ENCODE results near the gene DPY19L3.
A peak's percentile ranks its signal among the peaks of the same experiment; 100 is the strongest.
"Not testable (repeated sequence)": the region's sequence is repeated elsewhere in the genome, so short reads cannot be mapped to it uniquely, and the experiment has no call there.

DPY19L3 gene

GRCh38 chr19:32450217-32450616 is 44.6 kb downstream of the DPY19L3 start:
- DNase-seq, result no peak

GRCh38 chr19:32453736-32454135 is 48.2 kb downstream of the DPY19L3 start:
- DNase-seq, result no peak

- DNase-seq, result no peak
Observed at GRCh38 chr19:32456406-32456805, 50.8 kb downstream of the DPY19L3 start.

DNA sequence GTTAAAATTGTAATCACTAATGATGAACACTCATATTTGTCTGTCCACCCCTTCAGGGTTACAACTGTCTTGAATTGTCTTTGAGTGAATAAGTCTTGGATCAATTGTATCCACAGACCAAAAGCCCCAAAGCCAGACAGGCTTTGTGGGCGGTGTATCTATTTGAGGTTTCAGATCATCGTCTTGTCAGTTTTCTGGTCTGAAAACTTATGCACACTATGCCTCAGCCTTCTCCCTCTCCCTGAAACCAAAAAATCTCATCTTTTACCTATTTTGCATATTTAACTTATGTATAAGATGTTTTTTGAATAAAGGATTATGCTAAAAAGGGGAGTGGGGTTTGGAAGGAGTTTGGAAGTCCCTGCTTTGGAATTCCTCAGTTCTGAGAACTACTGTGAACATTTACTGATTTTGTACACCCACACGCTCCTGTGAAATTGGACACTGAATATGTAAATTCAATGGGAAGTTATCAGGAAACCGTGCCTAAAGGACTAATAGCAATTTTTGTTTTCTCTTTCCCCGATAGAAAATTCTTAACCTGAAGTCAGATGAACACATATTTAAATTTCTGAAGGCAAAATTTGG is 52.1 kb downstream of the DPY19L3 start:
- no peak for DNase-seq

DNA sequence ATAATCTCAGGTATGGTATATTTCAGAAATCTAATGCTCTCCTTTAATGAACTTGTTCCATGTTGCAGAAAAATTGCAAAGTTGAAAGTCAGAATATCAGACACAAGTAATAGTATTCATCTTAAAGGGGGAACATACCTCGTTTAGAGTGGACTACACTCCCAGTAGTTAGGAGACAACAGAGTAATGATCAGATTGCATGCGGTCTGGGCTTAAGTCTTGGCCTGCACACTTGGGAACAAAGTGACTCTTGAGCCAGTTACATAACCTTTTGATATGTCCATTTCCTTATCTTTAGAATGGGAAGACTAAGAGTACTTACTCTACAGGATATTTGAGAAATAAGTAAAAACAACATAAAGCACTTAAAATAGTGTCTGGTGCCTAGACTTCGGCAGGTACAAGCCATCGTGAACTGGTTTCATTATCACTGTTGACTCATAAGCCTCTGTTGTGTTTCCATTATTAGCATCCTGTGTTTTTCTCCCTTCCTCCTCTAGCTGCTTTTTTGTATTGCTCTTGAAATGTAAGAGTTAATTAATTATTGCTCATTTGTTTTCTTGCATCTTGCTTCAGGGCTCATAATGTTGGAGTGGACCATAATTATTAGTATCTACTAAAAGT is 53.0 kb downstream of the DPY19L3 start:
- DNase-seq, result no peak

DNA sequence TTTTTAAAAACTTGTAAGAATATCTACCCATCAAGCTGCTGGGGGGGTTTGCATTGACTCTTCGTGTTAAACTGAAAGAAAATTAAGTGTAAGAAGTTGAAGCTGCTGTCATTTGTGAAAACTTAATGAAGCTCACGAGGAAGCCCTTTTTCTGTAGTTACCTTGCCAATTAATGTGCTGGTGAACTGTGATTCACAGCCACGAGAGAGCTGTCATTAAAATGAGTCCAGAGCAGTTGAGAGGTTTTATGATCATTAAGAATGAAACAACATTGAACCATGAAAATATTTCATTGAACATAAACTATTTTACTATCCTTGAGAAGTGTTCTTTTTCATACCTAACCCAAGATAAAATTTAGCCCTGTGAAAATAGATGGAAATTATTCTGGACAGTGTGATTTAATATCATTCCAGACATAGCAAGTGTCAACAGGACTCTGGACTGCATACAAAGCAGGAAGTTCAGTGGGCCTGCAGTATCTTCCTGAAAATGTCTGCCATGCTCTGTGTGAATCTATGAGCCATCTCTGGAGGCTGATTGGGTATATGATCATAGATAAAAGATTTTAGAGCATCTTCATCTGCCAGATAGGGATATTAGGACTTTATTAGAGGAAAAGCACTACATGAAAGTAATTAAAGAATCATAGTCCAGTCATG is 53.8 kb downstream of the DPY19L3 start:
- DNase-seq, result no peak

DNA sequence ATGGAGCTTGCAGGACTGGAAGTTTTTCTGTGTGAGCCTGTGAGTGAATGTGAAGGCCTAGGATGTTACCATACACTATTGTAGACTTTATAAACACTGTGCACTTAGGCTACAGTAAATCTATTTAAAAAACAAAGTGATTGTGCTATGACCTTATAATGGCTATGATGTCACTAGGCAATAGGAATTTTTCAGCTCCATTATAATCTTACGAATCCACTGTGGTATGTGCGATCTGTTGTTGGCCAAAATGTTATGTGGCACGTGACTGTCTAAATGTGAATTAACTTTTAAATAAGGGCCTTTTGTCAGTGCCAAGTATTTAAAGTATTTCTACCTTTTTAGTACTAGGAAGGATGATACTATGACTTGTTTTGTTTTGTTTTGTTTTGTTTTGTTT is 54.9 kb downstream of the DPY19L3 start:
- DNase-seq, result no peak

DNA sequence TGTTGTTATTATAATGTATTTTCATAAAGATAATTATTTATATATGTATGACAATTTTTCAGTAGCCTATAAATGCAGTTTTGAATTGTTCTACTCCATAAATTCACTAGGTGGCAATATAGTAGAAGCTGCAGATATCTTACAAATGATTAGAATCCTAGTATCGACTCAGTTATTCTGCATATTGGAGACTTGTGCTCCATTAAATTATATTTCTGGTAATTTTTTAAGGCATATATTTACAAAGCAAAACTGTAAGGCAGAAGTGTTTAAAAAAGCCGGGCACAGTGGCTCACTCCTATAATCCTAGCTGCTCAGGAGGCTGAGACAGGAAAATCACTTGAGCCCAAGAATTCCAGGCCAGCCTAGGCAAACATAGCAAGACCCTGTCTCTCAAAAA is 58.7 kb downstream of the DPY19L3 start:
- no peak for DNase-seq

- DNase-seq, result no peak
Observed at GRCh38 chr19:32465176-32465575, 59.6 kb downstream of the DPY19L3 start.

DNA sequence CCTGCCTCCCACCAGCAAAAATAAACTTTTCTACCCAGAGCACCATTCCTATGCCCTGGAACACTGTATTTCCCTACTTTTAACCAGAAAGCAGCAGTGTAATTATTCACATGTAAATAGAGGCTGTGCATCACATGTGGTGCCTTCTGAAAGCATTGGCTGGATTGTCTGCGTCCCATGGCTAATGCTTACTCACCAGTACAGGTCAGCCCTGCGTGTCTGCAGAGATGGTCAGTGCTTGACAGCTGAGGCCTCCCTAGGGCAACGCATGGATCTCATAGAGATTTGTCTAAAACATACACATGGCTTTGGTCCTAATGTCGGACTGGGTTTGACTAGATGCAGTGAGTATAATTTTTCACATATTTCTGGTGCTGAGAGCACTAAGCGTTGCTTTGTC is 64.2 kb downstream of the DPY19L3 start:
- no peak for DNase-seq

DNA sequence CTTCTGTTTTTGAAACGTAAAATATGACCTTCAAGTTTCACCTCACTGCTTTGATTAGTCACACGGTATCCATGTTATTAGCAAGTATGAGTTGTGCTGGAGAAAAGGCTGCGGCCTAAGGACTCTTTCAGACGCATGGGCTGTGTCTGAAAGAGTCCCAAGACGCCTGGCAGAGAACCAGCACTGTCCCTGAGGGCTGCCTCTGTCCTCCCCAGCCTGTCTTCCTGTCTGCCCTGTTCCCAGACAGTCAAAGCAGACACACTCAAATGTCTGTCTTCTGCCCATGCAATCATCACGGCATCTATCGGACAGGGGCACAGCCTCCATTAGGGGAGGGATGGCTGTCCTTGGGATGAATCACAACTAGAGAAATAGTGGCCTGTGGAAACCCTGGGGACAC is 65.5 kb downstream of the DPY19L3 start:
- DNase-seq, result no peak

DNA sequence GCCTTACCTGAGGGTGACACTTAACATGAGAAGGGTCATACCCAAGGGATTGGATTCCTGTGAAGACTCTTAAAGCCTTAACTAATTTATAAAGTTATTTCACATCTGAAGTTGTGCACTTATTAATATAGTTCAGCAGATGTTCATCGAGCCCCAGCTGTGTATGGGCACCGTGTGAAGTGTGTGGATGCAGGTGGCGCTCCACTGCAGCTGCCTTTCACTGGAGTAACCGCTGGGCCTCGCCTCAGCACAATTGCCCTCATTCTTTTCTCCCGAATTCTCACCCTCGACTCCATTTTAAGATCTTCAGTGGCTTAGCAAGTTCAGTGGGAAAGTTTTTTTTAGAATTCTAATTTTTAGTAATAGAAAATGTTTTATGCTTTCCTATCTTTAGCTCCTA is 66.2 kb downstream of the DPY19L3 start:
- DNase-seq, result no peak

DNA sequence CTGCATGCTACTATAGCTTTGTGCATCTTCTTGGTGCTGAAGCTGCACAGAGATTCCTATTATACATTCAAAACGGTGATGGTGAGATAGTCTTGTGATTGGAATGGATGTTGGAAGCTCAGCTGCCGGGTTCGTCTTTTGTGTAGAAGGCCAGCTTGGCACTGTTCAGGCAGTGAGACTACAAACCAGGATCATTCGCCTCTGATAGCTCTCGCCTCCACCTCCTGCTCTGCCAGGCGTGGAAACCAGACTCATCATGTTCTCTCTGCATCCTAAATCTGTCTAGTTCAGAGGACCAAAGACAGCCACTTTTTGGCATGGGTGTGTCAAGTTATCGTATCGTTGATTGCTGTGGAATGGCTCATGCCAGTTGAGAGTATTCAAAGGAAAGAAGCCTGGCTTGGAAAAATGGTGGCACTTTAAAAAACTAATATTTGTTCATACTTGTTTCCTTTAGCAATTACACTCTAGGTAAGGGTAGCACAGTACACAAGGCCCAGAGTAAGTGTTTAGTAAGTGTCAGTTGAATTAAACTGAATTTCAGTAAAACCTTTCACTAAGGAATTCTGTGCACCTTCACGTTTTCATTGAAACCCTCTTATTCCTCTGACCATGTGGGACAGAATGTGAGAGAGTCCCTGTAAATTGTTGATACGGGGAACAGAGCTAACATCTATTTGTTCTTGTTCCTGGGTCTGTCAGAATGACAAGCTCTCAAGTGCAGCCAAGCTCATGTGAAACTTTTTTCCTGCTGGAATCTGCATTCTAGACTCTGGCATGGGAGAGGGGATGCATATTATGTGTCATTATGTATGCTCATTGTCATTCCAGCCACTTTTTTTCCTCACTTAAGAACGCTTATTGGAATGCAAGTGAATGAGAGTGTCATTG is 69.8 kb downstream of the DPY19L3 start:
- DNase-seq, result no peak

DNA sequence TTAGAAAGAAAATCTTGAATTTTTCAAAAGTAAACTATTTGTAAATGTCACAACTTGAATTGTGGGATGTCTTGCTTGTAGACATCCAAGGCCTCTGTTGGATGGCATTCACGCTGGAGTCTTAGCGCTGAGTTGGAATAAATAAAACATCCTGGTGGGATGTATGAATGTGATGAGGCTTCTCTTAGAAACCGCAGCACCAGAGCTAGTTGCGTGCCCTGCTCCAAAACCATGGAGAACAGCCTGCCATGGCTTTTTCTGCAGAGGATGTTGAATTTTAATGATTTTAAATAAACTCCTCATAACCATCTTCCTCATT is 70.4 kb downstream of the DPY19L3 start:
- DNase-seq, result no peak

DNA sequence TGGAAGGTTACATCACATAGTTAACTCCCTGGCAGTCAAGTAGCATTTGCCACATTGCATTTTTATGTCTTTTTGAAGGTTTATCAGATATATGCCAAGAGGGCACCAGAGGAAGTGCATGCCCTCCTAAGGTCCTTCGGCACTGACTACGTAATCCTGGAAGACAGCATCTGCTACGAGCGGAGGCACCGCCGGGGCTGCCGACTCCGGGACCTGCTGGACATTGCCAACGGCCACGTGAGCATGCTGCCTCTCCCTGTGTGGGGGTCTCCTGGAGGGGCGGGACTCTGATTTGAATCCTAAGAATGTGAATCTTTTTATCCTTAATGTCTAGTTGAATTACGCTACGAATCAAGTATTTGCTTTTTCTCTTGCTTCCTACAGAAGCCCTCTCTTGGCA is 74.8 kb downstream of the DPY19L3 start:
- no peak for DNase-seq

GRCh38 chr19:32483574-32483973 is 78.0 kb downstream of the DPY19L3 start:
- no peak for DNase-seq

GRCh38 chr19:32489971-32490370 is 84.4 kb downstream of the DPY19L3 start:
- no peak for DNase-seq

- no peak for DNase-seq
Observed at GRCh38 chr19:32497391-32497790, 91.8 kb downstream of the DPY19L3 start.

GRCh38 chr19:32498648-32499200 is 93.2 kb downstream of the DPY19L3 start:
- DNase-seq, result no peak

GRCh38 chr19:32512498-32512897 is 106.9 kb downstream of the DPY19L3 start:
- DNase-seq, result not testable (repeated sequence)

DNA sequence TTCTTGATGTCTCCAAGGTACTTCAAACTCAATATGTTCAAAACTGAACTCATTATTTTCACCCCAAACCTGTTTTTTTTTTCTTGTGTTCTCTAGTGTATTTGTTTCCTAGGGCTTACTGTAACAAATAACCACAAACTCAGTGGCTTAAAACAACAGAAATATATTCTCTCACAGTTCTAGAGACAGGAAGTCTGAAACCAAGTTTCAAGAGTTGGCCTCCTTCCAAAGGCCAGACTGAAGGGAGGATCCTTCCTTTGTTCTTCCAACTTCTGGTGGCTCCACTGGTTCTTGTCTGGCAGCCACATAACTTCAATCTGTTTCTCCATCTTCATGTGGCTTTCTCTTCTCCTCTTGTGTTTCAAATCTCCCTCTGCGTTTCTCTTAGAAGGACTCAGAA is 113.5 kb downstream of the DPY19L3 start:
- peak; percentile 36 for DNase-seq

DNA sequence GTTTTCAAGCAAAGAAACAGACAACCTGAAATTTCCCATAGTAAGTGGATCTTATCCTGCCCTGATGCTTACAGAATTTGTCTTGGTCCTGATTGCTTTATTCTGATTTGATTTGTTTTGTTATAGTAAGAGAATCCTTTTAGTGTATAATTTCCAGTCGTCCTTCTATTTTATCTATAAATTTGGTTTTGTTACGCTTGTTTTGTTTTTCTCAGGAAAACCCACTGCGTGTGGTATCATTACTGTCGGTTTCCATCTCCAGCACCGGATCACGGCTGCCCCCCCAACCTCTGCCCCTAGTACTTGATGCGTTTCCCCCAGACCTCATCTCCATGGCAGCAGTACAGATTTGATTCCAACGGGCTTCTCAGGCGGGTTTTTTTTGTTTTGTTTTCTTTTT is 117.4 kb downstream of the DPY19L3 start:
- DNase-seq, result no peak

GRCh38 chr19:32526895-32527294 is 121.3 kb downstream of the DPY19L3 start:
- DNase-seq, result no peak
